Fibroblast of mammary gland (primary cell): Measurements from ENCODE around the gene HOXC6.
A peak's percentile ranks its signal among the peaks of the same experiment; 100 is the strongest.

Experiments used
- DNase-seq: peaks from one replicate; pipeline ENCODE4 v3.0.0-alpha.2; 2010; ENCODE audit warnings: low read depth
- H3K4me3 ChIP-seq: 2 replicates; pipeline ENCODE4 v1.5.1; 2011; ENCODE audit warnings: low read depth, mild to moderate bottlenecking, low read length, moderate library complexity; ENCODE audit not compliant: control insufficient read depth
- CTCF ChIP-seq: conservative IDR thresholded peaks from 2 replicates; pipeline ENCODE4 v1.5.1; 2011; ENCODE audit warnings: low read depth, low read length, inconsistent platforms; ENCODE audit not compliant: control insufficient read depth, insufficient read depth

The HOXC6 gene

DNA sequence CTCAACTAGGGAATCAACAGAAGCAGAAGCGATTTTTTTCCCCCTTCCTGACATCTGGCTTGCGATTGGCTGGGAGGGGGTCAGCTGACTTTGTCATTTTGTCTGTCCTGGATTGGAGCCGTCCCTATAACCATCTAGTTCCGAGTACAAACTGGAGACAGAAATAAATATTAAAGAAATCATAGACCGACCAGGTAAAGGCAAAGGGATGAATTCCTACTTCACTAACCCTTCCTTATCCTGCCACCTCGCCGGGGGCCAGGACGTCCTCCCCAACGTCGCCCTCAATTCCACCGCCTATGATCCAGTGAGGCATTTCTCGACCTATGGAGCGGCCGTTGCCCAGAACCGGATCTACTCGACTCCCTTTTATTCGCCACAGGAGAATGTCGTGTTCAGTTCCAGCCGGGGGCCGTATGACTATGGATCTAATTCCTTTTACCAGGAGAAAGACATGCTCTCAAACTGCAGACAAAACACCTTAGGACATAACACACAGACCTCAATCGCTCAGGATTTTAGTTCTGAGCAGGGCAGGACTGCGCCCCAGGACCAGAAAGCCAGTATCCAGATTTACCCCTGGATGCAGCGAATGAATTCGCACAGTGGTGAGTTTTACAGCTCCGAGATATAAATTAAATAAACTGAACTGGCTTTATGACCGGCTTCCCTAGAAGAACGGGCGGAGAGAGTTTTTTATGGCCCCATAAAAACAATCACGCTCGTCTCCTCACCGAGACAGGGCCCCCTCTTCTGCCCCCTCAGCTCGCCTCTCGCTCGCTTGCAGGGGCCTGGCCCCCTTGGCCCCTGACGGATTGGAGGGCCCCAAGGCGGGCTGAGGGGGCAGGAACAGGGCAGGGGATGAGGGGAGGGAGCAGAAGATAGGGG, at the start of gene HOXC6:
Gene HOXC6, plus strand, starts transcription at position 127 of the 888 bp plus-strand sequence. Its CDS starts 82 bp downstream, at position 209.
- DNase-seq = peak; percentile 89
- no peak for TF ChIP-seq CTCF
- H3K4me3 ChIP-seq = peak within 1 kb of the TSS; percentile 71

DNA sequence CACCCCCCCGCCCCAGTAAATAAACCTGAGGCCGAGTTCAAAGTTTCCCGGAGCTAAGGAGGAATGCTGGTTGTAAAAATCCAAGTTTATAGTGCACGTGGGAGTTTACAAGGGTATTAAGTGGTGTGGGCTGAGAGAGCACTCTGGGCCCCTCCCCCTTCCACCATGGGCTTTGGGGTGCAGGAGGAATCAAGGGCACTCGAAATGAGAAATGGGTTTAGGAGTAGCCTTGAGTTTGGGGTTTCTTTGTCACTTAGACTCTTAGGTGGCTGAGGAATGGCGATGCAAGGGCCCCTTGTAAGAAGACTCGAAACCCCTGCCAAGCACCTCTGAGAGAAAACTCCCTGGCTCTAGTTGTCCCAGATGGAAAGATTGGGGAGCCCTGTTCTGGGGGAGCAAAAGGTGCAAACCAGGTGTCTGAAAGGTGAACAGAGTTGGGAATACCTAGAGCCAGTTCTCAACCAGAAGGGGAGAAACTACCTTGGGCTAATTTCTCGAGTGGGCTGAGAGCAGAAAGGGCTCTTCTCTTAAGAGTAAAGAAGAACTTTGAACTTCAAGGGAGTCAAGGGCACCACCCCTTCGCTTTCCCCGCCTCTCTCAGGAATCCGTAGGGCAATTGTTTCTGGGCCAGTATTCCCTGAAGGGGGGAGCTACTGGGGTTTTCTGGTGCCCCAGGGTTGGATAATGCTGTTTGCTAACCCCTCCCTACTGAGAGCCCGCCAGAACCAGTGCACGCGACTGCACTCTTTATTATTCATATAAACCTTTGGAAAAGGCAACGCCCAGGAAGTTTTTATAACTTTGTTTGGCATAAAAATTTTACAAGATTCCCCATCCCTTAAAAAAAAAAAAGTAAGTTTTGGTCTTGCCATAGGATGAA, 49.5 kb upstream of the HOXC6 start:
- H3K4me3 ChIP-seq = no peak overlapping the region
- no peak for TF ChIP-seq CTCF
- no peak for DNase-seq

DNA sequence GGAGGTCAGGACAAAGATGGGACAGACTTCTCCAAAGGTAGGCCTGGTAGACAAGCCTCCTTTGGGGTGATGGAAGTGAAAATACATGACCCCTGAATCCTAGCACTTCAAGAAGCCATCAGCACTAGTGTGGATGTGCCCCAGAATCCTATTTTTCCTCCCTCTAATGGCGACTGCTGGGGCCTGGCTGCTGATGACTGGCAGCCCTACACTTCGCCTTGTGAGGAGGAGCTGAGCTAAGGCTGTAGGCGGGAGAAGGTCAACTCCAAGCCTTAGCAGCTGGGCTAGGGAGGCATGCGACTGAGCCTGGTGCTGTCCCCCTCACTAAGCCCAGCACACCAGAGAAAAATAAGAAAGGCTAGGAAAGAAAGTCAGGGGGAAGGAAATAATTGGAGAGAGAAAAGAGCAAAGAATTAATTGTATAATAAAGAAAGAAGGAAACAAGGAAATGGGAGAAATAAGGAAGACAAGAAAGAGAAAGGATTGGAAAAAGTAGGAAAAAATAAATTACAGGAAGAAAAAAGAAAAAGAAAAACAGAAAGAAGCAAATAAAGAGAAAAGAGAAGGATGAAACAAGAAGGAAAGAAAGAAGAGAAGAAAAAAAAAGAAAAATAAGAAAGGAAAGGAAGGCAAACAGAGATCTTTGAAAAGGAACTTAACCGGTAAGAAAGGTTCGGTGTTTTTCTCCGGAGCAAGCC, 48.0 kb upstream of the HOXC6 start:
- H3K4me3 ChIP-seq = no peak overlapping the region
- TF ChIP-seq CTCF = no peak
- DNase-seq = no peak

- H3K4me3 ChIP-seq = no peak overlapping the region
- no peak for TF ChIP-seq CTCF
- DNase-seq = no peak
These were observed 47.3 kb upstream of the HOXC6 start for GRCh38 chr12:53980802-53981496.

DNA sequence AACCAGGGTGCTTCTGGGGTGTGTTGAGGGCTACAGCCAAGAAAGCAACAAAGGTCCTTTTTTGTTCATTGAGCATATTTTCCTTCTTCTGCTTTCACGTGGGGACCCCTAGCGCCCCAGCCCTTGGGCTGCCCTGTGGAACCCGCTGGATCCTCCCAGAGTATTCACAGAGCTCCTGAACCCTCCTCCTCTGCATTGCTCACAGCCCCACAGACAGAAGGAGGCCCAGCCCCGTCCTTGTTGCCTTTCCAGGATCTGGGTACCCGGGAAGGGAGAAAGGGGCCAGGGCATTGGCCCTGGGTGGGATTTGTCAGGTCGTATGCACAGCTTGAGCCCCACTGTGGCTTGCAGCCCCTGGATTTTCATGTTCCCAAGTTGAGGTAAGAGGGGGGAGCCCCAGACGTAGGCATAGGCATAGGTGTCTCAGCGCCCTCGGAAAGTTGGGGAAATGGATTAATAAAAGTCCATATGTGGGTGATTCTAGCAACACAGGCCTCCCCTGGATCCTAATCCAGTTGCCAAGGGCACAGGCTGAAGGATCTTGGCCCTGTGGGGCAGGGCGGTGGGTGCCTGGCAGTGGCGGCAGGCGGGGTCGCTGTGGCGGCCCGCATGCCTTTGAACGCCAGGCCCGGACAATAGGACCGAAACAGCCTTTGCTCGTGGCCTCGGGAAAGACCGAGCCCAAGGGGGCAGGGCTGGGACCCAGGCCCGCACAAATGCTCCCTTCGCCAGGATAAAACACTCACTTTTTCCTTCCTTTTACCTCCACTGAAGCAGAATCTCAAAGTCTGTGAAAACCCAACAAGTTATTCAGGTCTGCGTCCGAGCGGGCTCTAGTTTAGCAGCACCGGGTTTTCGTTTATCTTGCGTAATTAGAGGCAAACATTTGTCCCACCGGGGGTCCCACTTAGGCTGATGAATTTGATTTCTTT, 46.3 kb upstream of the HOXC6 start:
- H3K4me3 ChIP-seq = no peak overlapping the region
- DNase-seq = no peak
- TF ChIP-seq CTCF = no peak
